H1 (cell line): ENCODE data around the gene TCAP.

Experiments
- ATF3 ChIP-seq: IDR thresholded peaks from 2 replicates; pipeline ENCODE4 v1.6.1; 2011; ENCODE audit warnings: low read depth, mild to moderate bottlenecking, low read length; ENCODE audit not compliant: insufficient read depth
- CEBPB ChIP-seq: IDR thresholded peaks from 2 replicates; pipeline ENCODE4 v1.6.1; 2012; ENCODE audit warnings: low read depth, low read length
- CTCF ChIP-seq, 3 experiments: IDR thresholded peaks; 1 replicate in 2 of 3; 2 replicates in 1 of 3; pipeline versions ENCODE4 v1.5.1 to v1.6.1; 2011; ENCODE audit warnings: low read length in 3 of 3, mild to moderate bottlenecking in 3 of 3, inconsistent platforms in 2 of 3, low read depth in 1 of 3, moderate library complexity in 1 of 3; ENCODE audit not compliant: insufficient read depth in 1 of 3; ENCODE audit errors: control extremely low read depth in 1 of 3
- EZH2 ChIP-seq: fragments of 200-600 bp; sonication (generic); IDR thresholded peaks from 2 replicates; pipeline ENCODE4 v1.7.1; 2012; ENCODE audit warnings: low read depth, mild to moderate bottlenecking, moderate library complexity, low read length, inconsistent platforms; ENCODE audit not compliant: severe bottlenecking
- NANOG ChIP-seq: IDR thresholded peaks from 2 replicates; pipeline ENCODE4 v1.6.1; 2011; ENCODE audit warnings: low read length, low read depth, mild to moderate bottlenecking, inconsistent platforms; ENCODE audit not compliant: insufficient read depth, poor library complexity, severe bottlenecking
- POLR2A ChIP-seq, 2 experiments: IDR thresholded peaks; 1 replicate in 1 of 2; 2 replicates in 1 of 2; pipeline ENCODE4 v1.6.1; 2011; ENCODE audit warnings: low read depth in 2 of 2, low read length in 2 of 2, mild to moderate bottlenecking in 2 of 2; ENCODE audit errors: control extremely low read depth in 1 of 2
- POLR2AphosphoS5 ChIP-seq: IDR thresholded peaks from 2 replicates; pipeline ENCODE4 v1.6.1; 2011; ENCODE audit warnings: low read depth, low read length
- RFX5 ChIP-seq: IDR thresholded peaks from 2 replicates; pipeline ENCODE4 v1.6.1; 2011; ENCODE audit warnings: low read depth, low read length, improper control_type of control experiment, borderline replicate concordance
- SRF ChIP-seq: IDR thresholded peaks from 2 replicates; pipeline ENCODE4 v1.6.1; 2011; ENCODE audit warnings: mild to moderate bottlenecking, low read depth, low read length, moderate library complexity
- TAF1 ChIP-seq: IDR thresholded peaks from 2 replicates; pipeline ENCODE4 v1.6.1; 2011; ENCODE audit warnings: mild to moderate bottlenecking, low read depth, low read length
- ZNF274 ChIP-seq: IDR thresholded peaks from 2 replicates; pipeline ENCODE4 v1.7.0; 2012; ENCODE audit warnings: low read length, borderline replicate concordance; ENCODE audit errors: extremely low read depth

GRCh38 chr17:39638317-39638716 lies 26.8 kb upstream of the TCAP start:
- TF ChIP-seq ATF3, result no peak
- no peak for TF ChIP-seq ZNF274
- no peak for TF ChIP-seq CTCF (IDR thresholded peaks at IDR 0.05; ENCODE audit: control extremely low read depth in 1 of 3, insufficient read depth in 1 of 3, low read depth in 1 of 3, low read length in 3 of 3)
- no peak for TF ChIP-seq CEBPB
- no peak for TF ChIP-seq POLR2A (IDR thresholded peaks at IDR 0.05; ENCODE audit: control extremely low read depth in 1 of 2, low read depth in 2 of 2, low read length in 2 of 2)
- no peak for TF ChIP-seq POLR2AphosphoS5
- no peak for TF ChIP-seq EZH2
- TF ChIP-seq SRF, result no peak
- TF ChIP-seq NANOG, result no peak
- no peak for TF ChIP-seq RFX5
- TF ChIP-seq TAF1, result no peak
